Stimulated activated naive CD8-positive, alpha-beta T cell treated with anti-CD3 and anti-CD28 coated beads, Interleukin-15, Interleukin-2, amounts not matched to agents 100 ng/mL and 50 ng/mL, for 24 hours (primary cell): ENCODE data around the gene SP8.

Experiments
- H3K27ac Mint-ChIP-seq: one replicate; pipeline ENCODE4 v1.8.0; 2021; ENCODE audit warnings: mild to moderate bottlenecking, mixed read lengths
- H3K27me3 Mint-ChIP-seq: one replicate; pipeline ENCODE4 v1.8.0; 2021; ENCODE audit warnings: mixed read lengths
- H3K36me3 Mint-ChIP-seq: one replicate; pipeline ENCODE4 v1.8.0; 2021; ENCODE audit warnings: low read depth, mixed read lengths
- H3K4me1 Mint-ChIP-seq: one replicate; pipeline ENCODE4 v1.8.0; 2021; ENCODE audit warnings: low read depth, mixed read lengths
- H3K4me3 Mint-ChIP-seq: one replicate; pipeline ENCODE4 v1.8.0; 2021; ENCODE audit warnings: mild to moderate bottlenecking, mixed read lengths
- H3K9me3 Mint-ChIP-seq: one replicate; pipeline ENCODE4 v1.8.0; 2021; ENCODE audit warnings: mixed read lengths

The SP8 gene

GRCh38 chr7:20747001-20747400, 39.7 kb downstream of the SP8 start:
- Mint-ChIP-seq H3K9me3 (no peaks in the 10 kb centered on the region), H3K4me3 (no peak overlapping the region), H3K4me1 (no peaks in the 10 kb centered on the region), H3K36me3 (no peaks in the 10 kb centered on the region), H3K27me3 (peaks cover 3% of the 10 kb centered on the region), H3K27ac (no peak overlapping the region)

- H3K4me1 Mint-ChIP-seq, result no peaks in the 10 kb centered on the region
- H3K4me3 Mint-ChIP-seq, result no peak overlapping the region
- no peaks in the 10 kb centered on the region for H3K36me3 Mint-ChIP-seq
- H3K27ac Mint-ChIP-seq, result no peak overlapping the region
- H3K9me3 Mint-ChIP-seq, result no peaks in the 10 kb centered on the region
- H3K27me3 Mint-ChIP-seq, result peaks cover 7% of the 10 kb centered on the region
Measured at GRCh38 chr7:20745702-20746101, 41.0 kb downstream of the SP8 start.

- H3K27ac Mint-ChIP-seq, result no peak overlapping the region
- H3K36me3 Mint-ChIP-seq, result no peaks in the 10 kb centered on the region
- peaks cover 7% of the 10 kb centered on the region for H3K27me3 Mint-ChIP-seq
- H3K4me3 Mint-ChIP-seq, result no peak overlapping the region
- no peaks in the 10 kb centered on the region for H3K4me1 Mint-ChIP-seq
- H3K9me3 Mint-ChIP-seq, result no peaks in the 10 kb centered on the region
Measured at GRCh38 chr7:20744954-20745446, 41.7 kb downstream of the SP8 start.

- H3K4me3 Mint-ChIP-seq, result no peak overlapping the region
- no peaks in the 10 kb centered on the region for H3K9me3 Mint-ChIP-seq
- no peaks in the 10 kb centered on the region for H3K36me3 Mint-ChIP-seq
- no peak overlapping the region for H3K27ac Mint-ChIP-seq
- H3K4me1 Mint-ChIP-seq, result no peaks in the 10 kb centered on the region
- peaks cover 4% of the 10 kb centered on the region for H3K27me3 Mint-ChIP-seq
Measured at GRCh38 chr7:20742913-20743312, 43.8 kb downstream of the SP8 start.

- Mint-ChIP-seq H3K27me3 (peaks cover 4% of the 10 kb centered on the region), H3K36me3 (no peaks in the 10 kb centered on the region), H3K4me1 (no peaks in the 10 kb centered on the region), H3K27ac (no peak overlapping the region), H3K4me3 (no peak overlapping the region), H3K9me3 (no peaks in the 10 kb centered on the region)
Measured at GRCh38 chr7:20741801-20742200, 44.9 kb downstream of the SP8 start.

GRCh38 chr7:20738518-20739481, 47.9 kb downstream of the SP8 start:
- H3K36me3 Mint-ChIP-seq, result no peaks in the 10 kb centered on the region
- H3K9me3 Mint-ChIP-seq, result no peaks in the 10 kb centered on the region
- H3K4me3 Mint-ChIP-seq, result no peak overlapping the region
- H3K27ac Mint-ChIP-seq, result no peak overlapping the region
- peaks cover 8% of the 10 kb centered on the region for H3K27me3 Mint-ChIP-seq
- no peaks in the 10 kb centered on the region for H3K4me1 Mint-ChIP-seq

GRCh38 chr7:20737840-20738448, 48.7 kb downstream of the SP8 start:
- Mint-ChIP-seq H3K4me3 (no peak overlapping the region), H3K4me1 (no peaks in the 10 kb centered on the region), H3K36me3 (no peaks in the 10 kb centered on the region), H3K27me3 (peaks cover 8% of the 10 kb centered on the region), H3K9me3 (no peaks in the 10 kb centered on the region), H3K27ac (no peak overlapping the region)

- Mint-ChIP-seq H3K27ac (no peak overlapping the region), H3K9me3 (no peaks in the 10 kb centered on the region), H3K27me3 (peaks cover 12% of the 10 kb centered on the region), H3K36me3 (no peaks in the 10 kb centered on the region), H3K4me1 (no peaks in the 10 kb centered on the region), H3K4me3 (no peak overlapping the region)
Measured at GRCh38 chr7:20735346-20736065, 51.2 kb downstream of the SP8 start.
